Breast epithelium (tissue), 4 donors: ENCODE results near the gene SLC39A11. TPM values are rescaled to one million over a fixed set of nuclear protein-coding genes. Genes with fewer than 3 reads are reported as not detected.

Source experiments
- DNase-seq, 2 donors: peaks; one replicate each; pipeline ENCODE4 v3.0.0-alpha.2; 2019; ENCODE audit warnings: low spot score in 2 of 2
- H3K27ac ChIP-seq, 2 donors: fragments of 200-600 bp; sonication (generic) in 1 of 2; one replicate each; pipeline ENCODE4 v1.5.1; 2016 to 2019; ENCODE audit warnings: mild to moderate bottlenecking in 1 of 2
- H3K27me3 ChIP-seq, 2 donors: fragments of 200-600 bp; sonication (generic) in 1 of 2; one replicate each; pipeline versions ENCODE4 v1.5.1 to v1.6.0; 2017 to 2019; ENCODE audit warnings: control low read depth in 1 of 2, mild to moderate bottlenecking in 1 of 2
- H3K36me3 ChIP-seq: fragments of 200-600 bp; one replicate; pipeline ENCODE4 v1.5.1; 2019
- H3K4me1 ChIP-seq, 2 donors: fragments of 200-600 bp; sonication (generic); one replicate each; pipeline ENCODE4 v1.5.1; 2016 to 2019; ENCODE audit warnings: control low read depth in 1 of 2
- H3K4me3 ChIP-seq, 3 donors: fragments of 200-600 bp; sonication (generic); 1 replicate in 2 of 3; 2 replicates in 1 of 3; pipeline ENCODE4 v1.5.1; 2016 to 2019; ENCODE audit warnings: mild to moderate bottlenecking in 3 of 3, moderate library complexity in 2 of 3
- H3K9me3 ChIP-seq, 2 donors: fragments of 200-600 bp; sonication (generic) in 1 of 2; one replicate each; pipeline ENCODE4 v1.5.1; 2016 to 2019; ENCODE audit warnings: control low read depth in 1 of 2
- POLR2A ChIP-seq: fragments of 450-650 bp; IDR thresholded peaks from one replicate; pipeline ENCODE4 v1.6.1; 2016; ENCODE audit warnings: antibody characterized with exemption, mild to moderate bottlenecking, moderate library complexity
- POLR2AphosphoS5 ChIP-seq, 3 donors: sonication (generic); formaldehyde crosslinking; IDR thresholded peaks; one replicate each; pipeline ENCODE4 v1.6.1; 2017; ENCODE audit warnings: antibody characterized with exemption in 3 of 3
- intact Hi-C: fragments of 100-400 bp; cut with DNase I; formaldehyde crosslinking; loops from one replicate; pipeline ENCODE4 v1.15.1; 2023; ENCODE audit warnings: low total_unique reads
- total RNA-seq, 3 donors: library from RNA; depleted of rRNA; stranded (reverse); fragments of >200 nt; gene quantifications; one replicate each; pipeline ENCODE4 v1.1.0, GENCODE V29; 2016
- TF ChIP-seq, protein P1 (sequence below), 3 donors: fragments of 450-650 bp; IDR thresholded peaks; one replicate each; pipeline ENCODE4 v1.5.1; 2016 to 2017; ENCODE audit warnings: antibody characterized with exemption in 3 of 3, mild to moderate bottlenecking in 3 of 3, moderate library complexity in 3 of 3

SLC39A11 gene
- total RNA-seq, 3 donors from 2014 or later, result 31.8 to 54.6 (median 47.0) TPM

GRCh38 chr17:72724267-72724666, 368.2 kb downstream of the SLC39A11 start:
- TF ChIP-seq, protein P1, sequence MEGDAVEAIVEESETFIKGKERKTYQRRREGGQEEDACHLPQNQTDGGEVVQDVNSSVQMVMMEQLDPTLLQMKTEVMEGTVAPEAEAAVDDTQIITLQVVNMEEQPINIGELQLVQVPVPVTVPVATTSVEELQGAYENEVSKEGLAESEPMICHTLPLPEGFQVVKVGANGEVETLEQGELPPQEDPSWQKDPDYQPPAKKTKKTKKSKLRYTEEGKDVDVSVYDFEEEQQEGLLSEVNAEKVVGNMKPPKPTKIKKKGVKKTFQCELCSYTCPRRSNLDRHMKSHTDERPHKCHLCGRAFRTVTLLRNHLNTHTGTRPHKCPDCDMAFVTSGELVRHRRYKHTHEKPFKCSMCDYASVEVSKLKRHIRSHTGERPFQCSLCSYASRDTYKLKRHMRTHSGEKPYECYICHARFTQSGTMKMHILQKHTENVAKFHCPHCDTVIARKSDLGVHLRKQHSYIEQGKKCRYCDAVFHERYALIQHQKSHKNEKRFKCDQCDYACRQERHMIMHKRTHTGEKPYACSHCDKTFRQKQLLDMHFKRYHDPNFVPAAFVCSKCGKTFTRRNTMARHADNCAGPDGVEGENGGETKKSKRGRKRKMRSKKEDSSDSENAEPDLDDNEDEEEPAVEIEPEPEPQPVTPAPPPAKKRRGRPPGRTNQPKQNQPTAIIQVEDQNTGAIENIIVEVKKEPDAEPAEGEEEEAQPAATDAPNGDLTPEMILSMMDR (IDR thresholded peaks at IDR 0.05), result no peak
- TF ChIP-seq POLR2AphosphoS5 (IDR thresholded peaks at IDR 0.05) (no peak), POLR2A (no peak)
- intact Hi-C loops, result loop anchor here (5.0 kb wide), 1 partner anchor 997 kb away; no protein-coding TSS in a partner anchor
- no peaks in the 10 kb centered on the region for H3K27me3 ChIP-seq
- H3K9me3 ChIP-seq, result no peaks in the 10 kb centered on the region
- no peak overlapping the region for H3K27ac ChIP-seq
- no peak overlapping the region for H3K4me3 ChIP-seq
- DNase-seq, result no peak
- no peaks in the 10 kb centered on the region for H3K36me3 ChIP-seq
- H3K4me1 ChIP-seq, result no peaks in the 10 kb centered on the region

- intact Hi-C loops, result loop anchor here (5.0 kb wide), 1 partner anchor 996 kb away; no protein-coding TSS in a partner anchor
- H3K9me3 ChIP-seq, result no peaks in the 10 kb centered on the region
- TF ChIP-seq POLR2AphosphoS5 (IDR thresholded peaks at IDR 0.05) (no peak), POLR2A (no peak)
- TF ChIP-seq, protein P1 (IDR thresholded peaks at IDR 0.05), result no peak
- H3K4me3 ChIP-seq, result no peak overlapping the region
- no peaks in the 10 kb centered on the region for H3K36me3 ChIP-seq
- no peak for DNase-seq
- no peaks in the 10 kb centered on the region for H3K27me3 ChIP-seq
- no peaks in the 10 kb centered on the region for H3K4me1 ChIP-seq
- no peak overlapping the region for H3K27ac ChIP-seq
Observed at GRCh38 chr17:72723711-72724110, 368.8 kb downstream of the SLC39A11 start.

- DNase-seq, result no peak
- H3K4me1 ChIP-seq, result no peaks in the 10 kb centered on the region
- H3K36me3 ChIP-seq, result no peaks in the 10 kb centered on the region
- H3K9me3 ChIP-seq, result no peaks in the 10 kb centered on the region
- no peaks in the 10 kb centered on the region for H3K27me3 ChIP-seq
- TF ChIP-seq, protein P1 (IDR thresholded peaks at IDR 0.05), result no peak
- TF ChIP-seq POLR2AphosphoS5 (IDR thresholded peaks at IDR 0.05), result no peak
- H3K27ac ChIP-seq, result no peak overlapping the region
- no peak overlapping the region for H3K4me3 ChIP-seq
- intact Hi-C loops, result loop anchor here (5.0 kb wide), 1 partner anchor 993 kb away; no protein-coding TSS in a partner anchor
Observed at GRCh38 chr17:72720494-72720825, 372.0 kb downstream of the SLC39A11 start.

DNA sequence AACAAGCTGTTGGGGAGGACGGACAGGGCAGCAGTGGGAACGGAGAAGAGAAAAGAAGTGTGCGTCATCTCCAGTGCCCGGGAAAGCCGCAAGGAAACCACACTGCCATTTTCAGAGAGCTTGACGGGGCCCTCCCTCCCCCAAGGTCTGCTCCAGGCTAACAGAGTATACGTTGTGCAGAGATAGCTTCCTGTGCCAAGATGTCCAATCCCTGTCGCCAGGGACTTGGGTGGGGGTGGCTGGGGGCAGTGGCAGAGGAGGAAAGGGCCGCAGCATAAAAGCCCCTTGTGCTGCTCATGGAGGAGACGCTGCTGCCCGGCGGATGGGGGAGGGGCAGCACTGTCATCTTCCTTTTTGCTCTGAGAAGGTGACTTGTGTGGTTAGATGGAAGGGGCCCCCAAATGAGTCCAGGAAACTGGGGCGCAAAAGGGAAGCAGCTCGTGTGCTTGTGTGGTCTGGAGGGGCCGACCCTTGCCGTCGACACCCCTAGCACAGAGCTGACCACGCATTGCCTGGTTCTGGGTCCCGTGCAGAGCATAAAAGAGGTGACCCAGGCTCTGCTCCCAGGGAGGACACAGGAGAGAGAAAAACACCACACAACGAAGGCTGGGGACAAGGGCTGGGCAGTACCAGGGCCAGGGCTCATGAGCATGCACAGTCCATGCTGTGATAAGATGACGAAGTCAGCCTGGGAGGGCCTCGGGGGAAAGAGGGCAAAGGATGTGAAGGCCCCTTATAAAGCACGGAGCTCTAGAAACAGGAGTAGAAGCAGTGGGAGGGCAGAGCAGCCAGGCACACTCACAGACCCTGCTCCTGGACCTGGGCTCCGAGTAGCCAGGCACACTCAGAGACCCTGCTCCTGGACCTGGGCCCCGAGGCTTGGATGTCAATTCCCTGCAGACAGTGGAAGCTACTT, 372.7 kb downstream of the SLC39A11 start:
- TF ChIP-seq, protein P1 (IDR thresholded peaks at IDR 0.05), result no peak
- TF ChIP-seq POLR2A (no peak), POLR2AphosphoS5 (IDR thresholded peaks at IDR 0.05) (no peak)

GRCh38 chr17:72719206-72719577, 373.3 kb downstream of the SLC39A11 start:
- no peak for TF ChIP-seq POLR2A

More for the DNA sequence above, 372.7 kb downstream of the SLC39A11 start:
- Histone ChIP-seq H3K4me1 (no peaks in the 10 kb centered on the region), H3K36me3 (no peaks in the 10 kb centered on the region), H3K9me3 (no peaks in the 10 kb centered on the region), H3K27me3 (no peaks in the 10 kb centered on the region), H3K4me3 (no peak overlapping the region), H3K27ac (no peak overlapping the region)
- DNase-seq, result no peak
- intact Hi-C loops, result loop anchor here (5.0 kb wide), 2 partner anchors 548 to 993 kb away; no protein-coding TSS in a partner anchor

More at GRCh38 chr17:72719206-72719577, 373.3 kb downstream of the SLC39A11 start:
- no peak for DNase-seq
- Histone ChIP-seq H3K36me3 (no peaks in the 10 kb centered on the region), H3K27me3 (no peaks in the 10 kb centered on the region), H3K9me3 (no peaks in the 10 kb centered on the region), H3K27ac (no peak overlapping the region), H3K4me3 (no peak overlapping the region), H3K4me1 (no peaks in the 10 kb centered on the region)
- intact Hi-C loops, result loop anchor here (5.0 kb wide), 1 partner anchor 547 kb away; no protein-coding TSS in a partner anchor
